Suppressor macrophage treated with lipopolysaccharide for 4 hours (primary cell): ENCODE measurements around the gene NUCB2.

ENCODE experiments used
- DNase-seq: peaks from one replicate; pipeline ENCODE4 v3.0.0-alpha.2; 2020

Gene NUCB2

GRCh38 chr11:17268902-17269301 lies 7.6 kb upstream of the NUCB2 start:
- DNase-seq: peak; percentile 54

- DNase-seq: no peak
These were observed 3.7 kb upstream of the NUCB2 start for GRCh38 chr11:17272801-17273200.

- no peak for DNase-seq
These were observed 3.3 kb upstream of the NUCB2 start for GRCh38 chr11:17273211-17273610.

GRCh38 chr11:17273668-17274282 lies 2.8 kb upstream of the NUCB2 start:
- DNase-seq: no peak

GRCh38 chr11:17275400-17276235 lies 921 bp upstream of the NUCB2 start:
- DNase-seq: peak; percentile 16

- DNase-seq: peak; percentile 20
These were observed 565 bp downstream of the NUCB2 start for GRCh38 chr11:17277024-17277584.

- DNase-seq: no peak
These were observed 4.1 kb downstream of the NUCB2 start for GRCh38 chr11:17280494-17281127.

- no peak for DNase-seq
These were observed 9.8 kb downstream of the NUCB2 start for GRCh38 chr11:17286332-17286731.

- no peak for DNase-seq
These were observed 10.5 kb downstream of the NUCB2 start for GRCh38 chr11:17287058-17287457.

GRCh38 chr11:17291710-17292109 lies 15.2 kb downstream of the NUCB2 start:
- DNase-seq: no peak

- no peak for DNase-seq
These were observed 16.8 kb downstream of the NUCB2 start for GRCh38 chr11:17293311-17293710.

- no peak for DNase-seq
These were observed 17.5 kb downstream of the NUCB2 start for GRCh38 chr11:17294033-17294432.

- DNase-seq: no peak
These were observed 20.5 kb downstream of the NUCB2 start for GRCh38 chr11:17296852-17297559.

- no peak for DNase-seq
These were observed 21.8 kb downstream of the NUCB2 start for GRCh38 chr11:17298302-17298701.

- no peak for DNase-seq
These were observed 23.8 kb downstream of the NUCB2 start for GRCh38 chr11:17300372-17300771.

- DNase-seq: no peak
These were observed 37.1 kb downstream of the NUCB2 start for GRCh38 chr11:17313349-17314231.

- DNase-seq: no peak
These were observed 37.7 kb downstream of the NUCB2 start for GRCh38 chr11:17314232-17314547.

GRCh38 chr11:17314904-17315426 lies 38.4 kb downstream of the NUCB2 start:
- no peak for DNase-seq

- no peak for DNase-seq
These were observed 52.4 kb downstream of the NUCB2 start for GRCh38 chr11:17328871-17329494.

GRCh38 chr11:17331669-17332068 lies 55.1 kb downstream of the NUCB2 start:
- no peak for DNase-seq
